Vagina (tissue), 2 donors: Measurements from ENCODE around the gene GARIN5B. TPM values are rescaled to one million over a fixed set of nuclear protein-coding genes. Genes with fewer than 3 reads are reported as not detected.

Source experiments
- DNase-seq, 2 donors: peaks; one replicate each; pipeline ENCODE4 v3.0.0-alpha.2; 2017; ENCODE audit errors: extremely low spot score in 2 of 2
- H3K27ac ChIP-seq: fragments of 200-600 bp; sonication (generic); one replicate; pipeline ENCODE4 v1.5.1; 2019
- H3K27me3 ChIP-seq: fragments of 200-600 bp; sonication (generic); one replicate; pipeline ENCODE4 v1.5.1; 2019
- H3K36me3 ChIP-seq, 2 donors: fragments of 200-600 bp; sonication (generic); one replicate each; pipeline ENCODE4 v1.5.1; 2017 to 2019
- H3K4me1 ChIP-seq: fragments of 200-600 bp; sonication (generic); one replicate; pipeline ENCODE4 v1.5.1; 2019
- H3K4me3 ChIP-seq, 2 donors: fragments of 200-600 bp; sonication (generic); 1 replicate in 1 of 2; 2 replicates in 1 of 2; pipeline ENCODE4 v1.5.1; 2016 to 2019
- H3K9me3 ChIP-seq: fragments of 200-600 bp; sonication (generic); one replicate; pipeline ENCODE4 v1.5.1; 2019
- CTCF ChIP-seq, 3 experiments: fragments of 450-650 bp in 2 of 3; fragments of 200-600 bp in 1 of 3; sonication (generic) in 1 of 3; IDR thresholded peaks; one replicate each; pipeline ENCODE4 v1.5.1; 2017 to 2019; ENCODE audit warnings: antibody characterized with exemption in 3 of 3, mild to moderate bottlenecking in 2 of 3, moderate library complexity in 2 of 3
- POLR2A ChIP-seq, 2 donors: fragments of 450-650 bp; IDR thresholded peaks; one replicate each; pipeline ENCODE4 v1.6.1; 2017; ENCODE audit warnings: antibody characterized with exemption in 2 of 2, mild to moderate bottlenecking in 2 of 2, moderate library complexity in 2 of 2
- POLR2AphosphoS5 ChIP-seq, 2 donors: sonication (generic); formaldehyde crosslinking; IDR thresholded peaks; one replicate each; pipeline ENCODE4 v1.9.0; 2017; ENCODE audit warnings: antibody characterized with exemption in 2 of 2, mild to moderate bottlenecking in 2 of 2, low read depth in 1 of 2; ENCODE audit not compliant: insufficient read depth in 1 of 2
- intact Hi-C: fragments of 100-400 bp; cut with DNase I; formaldehyde crosslinking; loops from one replicate; pipeline ENCODE4 v1.15.1; 2023
- total RNA-seq: library from RNA; depleted of rRNA; stranded (reverse); fragments of >200 nt; gene quantifications from one replicate; pipeline ENCODE4 v1.2.3, GENCODE V29; 2016

The GARIN5B gene
- total RNA-seq, 1 donor from 2014 or later: not detected

DNA sequence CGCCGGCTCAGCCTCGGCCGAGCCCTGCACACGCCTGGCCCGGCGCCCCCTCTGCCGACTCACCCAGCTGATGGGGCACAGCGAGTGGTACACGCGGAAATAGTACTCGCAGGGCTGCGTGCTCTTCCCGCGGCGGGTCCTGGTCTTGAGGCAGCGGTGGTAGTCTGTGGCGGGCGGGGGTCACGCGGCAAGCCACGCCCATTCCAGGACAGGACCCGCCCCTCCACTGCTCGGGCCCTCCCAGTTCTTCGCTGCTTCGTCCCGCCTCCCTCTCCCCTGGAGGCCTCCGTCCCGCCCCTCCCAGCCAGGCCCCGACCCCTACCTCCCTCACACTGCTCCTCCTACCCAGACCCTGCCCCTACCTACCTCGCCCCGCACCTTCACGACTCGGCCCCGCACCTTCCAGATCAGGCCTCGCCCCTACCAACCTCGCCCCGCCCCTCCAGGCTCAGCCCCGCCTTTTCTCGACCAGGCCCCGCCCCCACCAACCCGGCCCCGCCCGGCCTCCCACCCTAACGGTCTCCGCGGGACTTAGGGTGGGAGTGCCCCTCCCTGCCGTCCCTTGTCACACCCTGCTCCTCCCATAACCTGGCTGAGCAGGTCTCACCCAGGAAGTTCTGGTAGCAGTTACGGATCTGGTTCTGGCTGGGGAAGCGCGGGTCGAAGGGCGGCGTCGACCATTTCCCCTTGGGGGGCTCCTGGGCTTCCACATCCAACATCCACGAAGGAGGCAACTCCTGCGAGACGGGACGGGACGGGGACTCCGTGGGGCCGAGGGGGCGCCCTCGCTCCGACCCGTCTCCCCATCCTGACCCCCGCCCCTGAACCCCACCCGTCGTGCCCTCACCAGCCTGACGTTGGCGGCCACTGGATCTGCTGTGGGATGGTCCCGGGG is 9.0 kb downstream of the GARIN5B start:
- TF ChIP-seq POLR2AphosphoS5 (IDR thresholded peaks at IDR 0.05; ENCODE audit: insufficient read depth in 1 of 2, low read depth in 1 of 2) (peak in 1 of 2 donors; percentile 18), POLR2A (IDR thresholded peaks at IDR 0.05) (no peak), CTCF (IDR thresholded peaks at IDR 0.05) (no peak)
- Histone ChIP-seq H3K27ac (no peak overlapping the region), H3K4me1 (peaks cover 23% of the 10 kb centered on the region), H3K9me3 (no peaks in the 10 kb centered on the region), H3K4me3 (peak overlapping the region; percentile 22 to 34), H3K27me3 (peaks cover 14% of the 10 kb centered on the region), H3K36me3 (no peaks in the 10 kb centered on the region)
- DNase-seq: no peak
- intact Hi-C loops: no loop called here

- H3K27me3 ChIP-seq: peaks cover 14% of the 10 kb centered on the region
- DNase-seq: no peak
- peaks cover 23% of the 10 kb centered on the region for H3K4me1 ChIP-seq
- H3K27ac ChIP-seq: no peak overlapping the region
- TF ChIP-seq CTCF (IDR thresholded peaks at IDR 0.05) (no peak), POLR2A (IDR thresholded peaks at IDR 0.05) (no peak), POLR2AphosphoS5 (IDR thresholded peaks at IDR 0.05; ENCODE audit: insufficient read depth in 1 of 2, low read depth in 1 of 2) (no peak)
- intact Hi-C loops: no loop called here
- H3K36me3 ChIP-seq: no peaks in the 10 kb centered on the region
- peak overlapping the region; percentile 22 to 34 for H3K4me3 ChIP-seq
- H3K9me3 ChIP-seq: no peaks in the 10 kb centered on the region
Observed at GRCh38 chr19:55353356-55353802, 9.7 kb downstream of the GARIN5B start.

GRCh38 chr19:55352549-55353145 is 10.4 kb downstream of the GARIN5B start:
- no peak overlapping the region for H3K27ac ChIP-seq
- TF ChIP-seq CTCF (IDR thresholded peaks at IDR 0.05) (no peak), POLR2A (IDR thresholded peaks at IDR 0.05) (no peak), POLR2AphosphoS5 (IDR thresholded peaks at IDR 0.05; ENCODE audit: insufficient read depth in 1 of 2, low read depth in 1 of 2) (no peak)
- intact Hi-C loops: no loop called here
- no peaks in the 10 kb centered on the region for H3K9me3 ChIP-seq
- DNase-seq: no peak
- no peaks in the 10 kb centered on the region for H3K36me3 ChIP-seq
- H3K4me3 ChIP-seq: no peak overlapping the region
- H3K4me1 ChIP-seq: peaks cover 23% of the 10 kb centered on the region
- peaks cover 14% of the 10 kb centered on the region for H3K27me3 ChIP-seq

GRCh38 chr19:55352040-55352439 is 11.0 kb downstream of the GARIN5B start:
- Histone ChIP-seq H3K4me3 (no peak overlapping the region), H3K9me3 (no peaks in the 10 kb centered on the region), H3K27ac (no peak overlapping the region), H3K27me3 (peaks cover 14% of the 10 kb centered on the region), H3K4me1 (peaks cover 23% of the 10 kb centered on the region), H3K36me3 (peaks cover 0 to 3% of the 10 kb centered on the region in 2 donors)
- DNase-seq: no peak
- intact Hi-C loops: no loop called here
- TF ChIP-seq POLR2A (IDR thresholded peaks at IDR 0.05): no peak
- TF ChIP-seq POLR2AphosphoS5 (IDR thresholded peaks at IDR 0.05; ENCODE audit: insufficient read depth in 1 of 2, low read depth in 1 of 2): no peak
- no peak for TF ChIP-seq CTCF (IDR thresholded peaks at IDR 0.05)
